Activated CD4-positive, alpha-beta T cell treated with anti-CD3 and anti-CD28 coated beads, Interleukin-2, amount 10 ng/mL, durations not matched to agents 24 days and 14 days (primary cell): ENCODE data around the gene PPP1R10. TPM values are rescaled to one million over a fixed set of nuclear protein-coding genes. Genes with fewer than 3 reads are reported as not detected.

Experiments used
- DNase-seq: peaks from one replicate; pipeline ENCODE4 v3.0.0; 2022
- H3K27ac Mint-ChIP-seq: one replicate; pipeline ENCODE4 v1.8.0; 2022; ENCODE audit warnings: mild to moderate bottlenecking, mixed read lengths
- H3K27me3 Mint-ChIP-seq: one replicate; pipeline ENCODE4 v1.8.0; 2022; ENCODE audit warnings: mixed read lengths
- H3K36me3 Mint-ChIP-seq: one replicate; pipeline ENCODE4 v1.8.0; 2022; ENCODE audit warnings: low read depth, mild to moderate bottlenecking, mixed read lengths
- H3K4me1 Mint-ChIP-seq: one replicate; pipeline ENCODE4 v1.8.0; 2021; ENCODE audit warnings: mixed read lengths
- H3K4me3 Mint-ChIP-seq: one replicate; pipeline ENCODE4 v1.8.0; 2022; ENCODE audit warnings: mild to moderate bottlenecking, moderate library complexity, mixed read lengths
- H3K9me3 Mint-ChIP-seq: one replicate; pipeline ENCODE4 v1.8.0; 2021; ENCODE audit warnings: mixed read lengths
- intact Hi-C: fragments of 100-400 bp; cut with micrococcal nuclease; formaldehyde crosslinking; loops from one replicate; pipeline ENCODE4 v1.15.1; 2023
- total RNA-seq: library from RNA; stranded (reverse); gene quantifications from 2 replicates; pipeline ENCODE4 v1.2.3, GENCODE V29; 2022

The PPP1R10 gene
- total RNA-seq, 1 donor from 2014 or later = 107 TPM

DNA sequence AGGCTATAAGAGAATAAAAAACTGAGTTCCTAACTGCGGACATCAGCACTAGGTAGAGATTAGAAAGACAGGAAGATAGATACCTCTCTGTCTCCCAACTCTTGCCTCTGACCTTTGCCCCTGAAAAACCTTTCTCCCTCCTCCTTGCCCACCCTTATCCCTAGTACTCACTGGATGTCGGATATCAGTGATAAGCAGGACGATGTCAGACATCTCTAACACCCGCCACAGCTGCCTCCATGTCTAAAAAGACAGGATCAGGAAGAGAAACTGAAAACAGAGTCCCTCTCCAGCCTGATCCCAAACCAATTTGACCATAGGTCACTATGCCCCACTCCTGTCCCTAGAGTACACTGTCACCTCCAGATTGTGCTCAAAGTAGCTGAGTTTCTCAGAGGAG is 62.6 kb downstream of the PPP1R10 start:
- peak overlapping the region; percentile 50 for H3K4me3 Mint-ChIP-seq
- H3K4me1 Mint-ChIP-seq = peaks cover 32% of the 10 kb centered on the region
- H3K36me3 Mint-ChIP-seq = peaks cover 57% of the 10 kb centered on the region
- DNase-seq = no peak
- H3K9me3 Mint-ChIP-seq = no peaks in the 10 kb centered on the region
- H3K27ac Mint-ChIP-seq = no peak overlapping the region
- no peaks in the 10 kb centered on the region for H3K27me3 Mint-ChIP-seq
- intact Hi-C loops = loop anchor here (10.0 kb wide), 3 partner anchors 340 to 1420 kb away; partner anchors contain the start of genes DXO, POLR1H, PPP1R11 and TRIM26

Other genes with a start within 250 kb of the PPP1R10 start
- gene HLA-E, start 127.7 kb downstream of the PPP1R10 start, total RNA-seq = 484 and 488 TPM in 2 replicates
- gene GNL1, start 60.8 kb downstream of the PPP1R10 start, total RNA-seq = 80.9 and 93.0 TPM in 2 replicates
- 38.2 and 39.7 TPM in 2 replicates for gene PRR3, start 59.9 kb downstream of the PPP1R10 start, total RNA-seq
- gene ABCF1, start 45.8 kb downstream of the PPP1R10 start, total RNA-seq = 123 and 125 TPM in 2 replicates
- gene MRPS18B, start 597 bp upstream of the PPP1R10 start, total RNA-seq = 79.4 and 83.6 TPM in 2 replicates
- 11.4 and 14.4 TPM in 2 replicates for gene ATAT1, start 9.6 kb upstream of the PPP1R10 start, total RNA-seq
- 28.9 and 39.4 TPM in 2 replicates for gene C6orf136, start 29.9 kb upstream of the PPP1R10 start, total RNA-seq
- 53.4 and 56.7 TPM in 2 replicates for gene DHX16, start 55.8 kb upstream of the PPP1R10 start, total RNA-seq
- gene PPP1R18, start 69.4 kb upstream of the PPP1R10 start, total RNA-seq = 167 and 169 TPM in 2 replicates
- 20.2 and 20.5 TPM in 2 replicates for gene NRM, start 73.7 kb upstream of the PPP1R10 start, total RNA-seq
- gene MDC1, start 100.0 kb upstream of the PPP1R10 start, total RNA-seq = 93.9 and 97.2 TPM in 2 replicates
- 1,084 and 1,089 TPM in 2 replicates for gene TUBB, start 103.1 kb upstream of the PPP1R10 start, total RNA-seq
- gene FLOT1, start 125.4 kb upstream of the PPP1R10 start, total RNA-seq = 239 and 260 TPM in 2 replicates
- gene IER3, start 127.3 kb upstream of the PPP1R10 start, total RNA-seq = 512 and 516 TPM in 2 replicates